HL-60/S4 (cell line): ENCODE data around the gene SLC8A1.

ENCODE experiments used
- in situ Hi-C: fragments of 300-500 bp; cut with MboI; formaldehyde crosslinking; loops from 2 replicates; pipeline ENCODE4 v1.14.3; 2022; ENCODE audit warnings: low sequenced_read_pairs

Gene SLC8A1

GRCh38 chr2:40395169-40396073 is 56.5 kb downstream of the SLC8A1 start:
- in situ Hi-C loops, result no loop called here

DNA sequence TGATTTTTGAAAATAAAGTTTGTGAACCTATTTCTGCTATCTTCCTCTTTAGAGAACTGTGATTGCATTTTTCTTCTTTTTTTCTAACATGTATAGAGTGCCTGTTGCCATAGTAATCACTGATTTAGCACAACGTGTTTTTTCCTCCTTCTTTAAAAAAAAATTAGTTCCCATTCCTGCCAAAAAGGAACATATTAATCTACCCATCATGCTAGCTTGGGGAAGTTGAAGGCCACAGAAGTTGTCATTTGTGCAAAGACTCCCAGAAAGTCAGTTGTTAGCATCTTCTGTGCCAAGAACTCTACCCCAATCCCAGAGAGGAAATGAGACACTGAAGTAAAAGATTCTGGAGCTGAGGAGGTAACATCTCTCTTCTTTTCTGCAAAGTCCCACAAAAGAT is 57.3 kb downstream of the SLC8A1 start:
- in situ Hi-C loops, result no loop called here

- in situ Hi-C loops, result no loop called here
Observed at GRCh38 chr2:40394031-40394430, 57.9 kb downstream of the SLC8A1 start.

DNA sequence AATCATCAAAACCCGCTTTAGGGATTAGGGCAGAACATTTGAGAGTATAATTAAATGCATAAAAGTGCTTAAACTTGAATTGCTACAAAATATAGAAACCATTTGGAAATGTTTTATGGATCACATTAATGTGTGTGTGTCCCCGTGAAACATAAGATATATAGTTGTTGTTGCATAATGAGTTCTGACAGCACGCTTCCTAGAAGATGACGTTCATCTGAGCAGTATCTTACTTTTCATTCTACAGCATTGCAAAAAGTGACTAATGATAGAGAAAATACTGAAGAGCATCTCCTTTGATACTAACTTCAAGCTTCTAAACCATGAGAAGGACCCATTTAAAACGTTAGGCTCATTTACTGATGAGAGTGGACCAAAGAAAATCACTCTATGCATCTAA is 63.7 kb downstream of the SLC8A1 start:
- in situ Hi-C loops, result no loop called here

DNA sequence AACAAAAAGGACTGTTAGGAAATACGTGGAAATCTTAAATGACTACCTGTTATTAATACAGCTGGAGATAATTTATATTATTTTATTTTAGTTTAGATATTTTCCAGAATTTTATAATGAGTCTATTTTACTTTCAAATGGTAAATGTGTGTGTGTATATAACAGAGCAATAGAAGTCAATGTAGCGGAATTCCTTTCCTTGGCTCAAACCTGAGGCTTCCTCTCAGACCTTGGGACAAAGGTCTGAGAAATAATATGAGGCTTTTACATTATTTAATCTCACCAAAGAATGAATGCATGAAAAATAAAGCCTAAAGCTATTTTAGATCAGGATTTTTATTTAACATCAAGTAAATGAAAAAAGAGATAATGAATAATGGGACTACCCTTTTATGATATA is 65.7 kb downstream of the SLC8A1 start:
- in situ Hi-C loops, result no loop called here

DNA sequence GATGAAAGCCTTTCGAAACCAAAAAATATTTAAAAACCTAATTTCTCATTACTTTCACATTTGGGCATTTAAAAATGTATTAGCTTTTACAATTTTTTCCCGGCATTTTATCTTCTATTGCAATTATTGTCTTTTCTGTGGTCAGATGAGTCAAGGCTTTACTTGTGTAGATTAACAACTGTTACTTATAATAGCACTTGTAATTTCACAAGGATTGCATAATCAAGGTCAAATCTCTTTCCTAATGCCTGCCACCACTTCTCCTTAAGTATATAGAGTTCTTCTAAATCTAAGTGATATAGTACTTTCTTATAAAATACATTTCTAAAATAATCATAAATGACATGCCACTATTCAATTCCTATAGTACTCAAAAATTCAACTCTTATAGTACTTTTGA is 67.2 kb downstream of the SLC8A1 start:
- in situ Hi-C loops, result no loop called here

DNA sequence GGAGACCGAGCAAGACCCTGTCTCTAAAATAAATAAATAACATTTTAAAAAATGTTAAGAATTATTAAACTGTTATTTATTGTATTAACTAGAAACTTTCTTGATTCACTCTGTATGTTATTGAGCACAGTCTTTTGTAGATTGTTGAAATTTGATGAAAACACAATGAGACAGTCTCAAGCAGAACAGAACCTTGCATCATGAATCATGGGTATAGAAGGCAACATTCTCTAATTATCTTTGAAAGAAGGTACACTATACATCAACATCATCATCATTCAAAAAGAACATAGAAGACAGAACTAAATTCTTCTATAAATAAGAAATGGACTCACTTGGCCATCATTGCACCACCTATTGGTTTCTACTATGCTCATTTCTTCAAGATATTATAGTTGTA is 67.7 kb downstream of the SLC8A1 start:
- in situ Hi-C loops, result no loop called here

DNA sequence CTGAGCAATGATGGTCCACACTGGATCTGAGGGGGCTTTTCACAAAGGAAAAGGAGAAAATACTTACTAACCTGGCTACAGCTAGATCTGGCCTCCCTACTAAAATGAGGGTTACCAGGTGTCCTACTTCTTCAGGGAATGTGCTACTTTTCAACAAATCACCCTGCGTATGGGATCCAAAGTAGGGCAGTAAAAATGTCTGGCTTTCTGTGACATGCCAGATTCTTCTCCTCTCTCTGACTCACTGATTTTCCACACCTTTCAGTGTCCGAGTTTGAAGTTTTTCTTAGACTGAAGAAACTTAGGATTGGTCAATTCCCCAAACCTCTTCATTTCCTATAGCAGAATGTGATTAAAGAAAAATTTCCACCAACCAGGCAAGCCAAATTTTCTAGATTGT is 71.2 kb downstream of the SLC8A1 start:
- in situ Hi-C loops, result no loop called here

DNA sequence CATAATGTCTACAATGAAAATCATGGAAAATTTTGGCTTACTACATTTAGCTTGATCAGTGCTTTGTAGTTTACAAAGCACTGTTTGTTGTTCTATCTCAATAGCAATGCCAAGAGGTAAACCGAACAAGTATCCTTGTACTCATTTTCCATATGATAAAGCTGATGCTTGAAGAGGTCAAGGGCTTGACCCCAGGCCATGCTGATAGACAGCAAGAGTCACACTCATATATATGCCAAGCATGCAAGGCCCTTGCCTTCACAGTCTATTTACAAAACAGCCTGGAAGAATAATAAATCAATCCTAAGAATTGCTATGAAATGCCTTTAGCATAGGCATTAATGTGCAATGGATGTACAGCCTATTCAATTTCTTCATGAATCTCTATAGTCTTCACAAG is 71.8 kb downstream of the SLC8A1 start:
- in situ Hi-C loops, result no loop called here

GRCh38 chr2:40374543-40375240 is 77.2 kb downstream of the SLC8A1 start:
- in situ Hi-C loops, result no loop called here

DNA sequence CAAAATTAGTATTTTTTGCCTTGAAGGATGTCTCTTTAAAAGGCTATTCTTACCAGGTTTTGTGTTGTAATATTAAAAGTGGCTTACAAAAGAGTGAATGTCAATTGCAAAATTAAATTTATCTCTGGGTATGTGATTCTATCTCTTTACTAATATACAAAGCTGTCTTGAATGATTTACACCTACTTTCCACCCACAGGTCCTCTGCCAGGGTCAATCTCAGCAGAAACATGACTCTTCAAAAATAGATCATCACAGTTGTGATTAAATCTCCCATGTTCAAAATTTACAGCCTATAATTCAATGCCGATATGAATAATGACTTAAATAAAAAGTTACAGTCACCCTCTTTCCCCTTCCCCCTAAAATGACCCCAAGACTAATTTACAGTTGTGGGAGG is 78.8 kb downstream of the SLC8A1 start:
- in situ Hi-C loops, result no loop called here

DNA sequence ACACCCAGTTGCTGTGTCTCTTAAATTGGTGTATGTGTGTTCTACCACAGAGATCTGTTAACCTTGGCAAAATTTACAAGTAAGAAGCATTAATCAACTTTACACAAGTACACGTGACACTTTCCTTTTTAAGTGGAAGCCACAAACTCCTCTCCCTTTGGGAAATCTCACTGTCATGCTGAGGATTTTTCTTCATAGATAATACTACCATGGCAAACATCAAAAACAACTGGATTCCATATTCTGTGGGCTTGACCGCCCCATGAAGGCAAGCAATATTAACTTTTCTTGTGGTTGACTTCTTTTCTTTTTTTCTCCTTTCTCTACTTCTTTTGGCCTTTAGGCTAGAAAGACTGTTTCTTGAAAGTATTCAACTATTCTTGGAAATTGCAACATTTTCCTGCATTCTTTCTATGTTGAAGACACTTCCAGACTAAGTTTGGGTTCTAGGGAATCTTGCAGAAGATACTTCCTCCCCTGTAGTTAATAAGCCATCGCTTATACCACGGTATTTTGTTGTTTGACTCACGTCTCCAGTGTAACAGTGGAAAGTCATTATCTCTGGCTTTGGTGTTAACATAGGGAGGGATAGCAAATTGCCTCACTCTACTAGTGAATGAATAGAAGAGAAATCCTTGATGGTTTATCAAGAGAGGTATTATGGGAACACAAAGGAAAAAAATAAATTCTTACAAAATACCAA is 79.5 kb downstream of the SLC8A1 start:
- in situ Hi-C loops, result no loop called here

DNA sequence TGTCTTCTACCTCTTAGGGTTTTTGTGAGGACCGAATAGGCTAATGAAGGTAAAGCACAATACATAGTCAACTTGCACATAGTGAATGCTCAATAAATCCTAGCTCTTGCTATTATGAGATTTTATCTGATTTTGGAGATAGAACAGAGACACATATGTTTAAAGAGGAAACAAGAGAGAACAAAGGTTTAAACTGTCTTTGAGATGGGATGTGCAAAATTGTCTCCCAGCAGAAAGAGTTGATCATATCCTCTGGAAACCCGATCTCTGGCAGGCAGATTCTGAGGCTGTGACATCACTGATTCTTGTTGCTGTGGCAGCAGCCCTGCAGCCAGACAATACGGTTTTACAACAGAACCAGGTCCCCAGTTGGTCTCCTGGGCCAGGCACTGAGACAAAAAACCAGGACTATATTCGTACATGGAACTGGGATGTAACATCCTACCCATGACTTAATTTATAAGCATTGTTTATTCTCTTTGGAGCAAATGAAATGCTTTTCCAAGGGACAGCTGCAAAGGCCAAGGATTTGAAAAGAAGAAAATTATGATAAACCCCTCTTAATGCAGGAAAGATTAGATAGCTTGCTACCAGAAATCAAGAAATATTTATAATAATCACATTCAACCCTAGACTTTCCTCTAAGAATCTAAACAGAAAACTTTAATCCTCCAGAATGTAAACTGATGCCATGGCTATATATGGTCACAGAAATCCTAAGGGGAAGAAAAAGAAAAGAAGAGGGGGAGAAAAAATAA is 80.2 kb downstream of the SLC8A1 start:
- in situ Hi-C loops, result no loop called here

DNA sequence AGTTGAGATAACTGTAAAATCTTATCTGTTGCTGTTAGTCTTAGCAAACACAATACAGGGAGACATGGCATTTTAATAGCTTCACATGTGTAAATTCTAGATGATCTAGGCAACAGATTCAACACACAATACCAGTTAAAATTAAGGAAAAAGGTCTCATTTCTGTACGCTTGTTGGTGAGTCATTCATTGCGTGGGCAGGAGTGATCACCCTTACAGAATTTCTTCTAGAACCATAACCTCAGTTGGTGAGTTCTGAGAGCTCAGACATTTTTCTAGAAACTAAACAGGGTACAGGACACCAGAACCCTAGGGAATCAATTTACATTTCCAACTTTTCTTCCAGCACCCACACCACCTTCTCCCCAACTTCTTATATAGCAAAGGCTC is 81.9 kb downstream of the SLC8A1 start:
- in situ Hi-C loops, result no loop called here

DNA sequence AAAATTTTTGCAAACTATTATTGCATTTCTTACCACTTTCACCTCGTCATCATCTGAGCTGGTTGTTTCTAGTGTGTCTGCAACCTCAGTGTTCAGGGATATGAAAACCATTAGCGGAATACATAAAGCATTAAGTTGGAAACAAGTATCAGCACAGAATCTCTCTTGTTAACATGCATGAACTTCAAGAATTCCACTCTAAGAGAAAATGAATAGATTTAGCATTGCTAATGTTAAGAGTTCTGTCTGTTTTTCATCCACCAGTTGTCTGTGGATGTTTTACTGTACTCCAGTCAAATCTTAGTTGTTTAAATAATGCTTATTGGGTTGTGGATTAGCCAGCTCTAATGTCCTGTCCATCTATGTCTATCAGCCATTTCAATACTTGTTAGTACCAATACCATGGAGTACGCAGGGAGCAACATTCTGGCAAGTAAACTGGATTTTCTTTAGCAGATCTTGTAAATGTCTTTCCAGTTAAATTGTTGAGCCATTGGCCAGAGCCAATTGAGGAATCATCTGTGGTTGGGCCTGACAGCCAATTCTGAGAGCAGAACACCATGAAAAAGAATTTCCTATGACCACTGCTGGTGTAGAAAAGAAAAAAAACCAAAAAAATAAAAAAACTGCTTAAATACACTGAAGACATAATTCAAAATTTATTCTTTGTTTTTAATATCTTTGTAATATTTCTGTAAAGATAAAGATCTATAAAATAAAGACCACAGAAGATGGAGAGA is 82.5 kb downstream of the SLC8A1 start:
- in situ Hi-C loops, result no loop called here

- in situ Hi-C loops, result no loop called here
Observed at GRCh38 chr2:40367652-40368051, 84.2 kb downstream of the SLC8A1 start.

- in situ Hi-C loops, result no loop called here
Observed at GRCh38 chr2:40367032-40367431, 84.9 kb downstream of the SLC8A1 start.

- in situ Hi-C loops, result no loop called here
Observed at GRCh38 chr2:40364151-40364874, 87.6 kb downstream of the SLC8A1 start.

- in situ Hi-C loops, result no loop called here
Observed at GRCh38 chr2:40363631-40364030, 88.3 kb downstream of the SLC8A1 start.

- in situ Hi-C loops, result no loop called here
Observed at GRCh38 chr2:40363231-40363630, 88.7 kb downstream of the SLC8A1 start.
